ENCODE measurements around the gene RAP1GAP2.

DNA sequence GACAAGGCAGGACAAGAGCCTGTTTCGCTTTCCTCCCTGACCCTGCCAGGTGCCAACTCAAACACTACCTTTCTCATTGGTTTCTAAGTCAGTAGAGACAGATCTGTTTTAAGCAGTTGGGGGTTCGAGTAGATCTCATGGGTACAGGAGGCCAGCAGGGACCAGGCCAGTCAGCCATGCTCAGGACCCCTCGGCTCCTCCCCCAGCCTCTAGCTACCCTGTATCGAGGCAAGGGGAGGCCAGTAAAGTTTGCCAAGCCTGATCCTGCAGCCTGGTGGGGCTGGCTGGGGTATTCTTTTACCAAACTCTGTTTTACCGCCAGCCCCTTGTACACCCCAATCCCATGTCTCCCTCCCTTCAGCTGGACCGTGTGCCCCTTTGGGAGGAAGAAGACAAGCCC lies 240.6 kb downstream of the RAP1GAP2 start:
- no peak for TF ChIP-seq EZH2 (IDR thresholded peaks at IDR 0.05; ENCODE audit: insufficient read depth, low read length)
- TF ChIP-seq CTCF (IDR thresholded peaks at IDR 0.05; ENCODE audit: insufficient read depth, low read depth, low read length) = no peak
